HEK293T (cell line): ENCODE results near the gene TRIM37.
"Not testable (repeated sequence)": the region's sequence is repeated elsewhere in the genome, so short reads cannot be mapped to it uniquely, and the experiment has no call there.

ENCODE experiments used
- ARNT ChIP-seq: fragments of 450-650 bp; IDR thresholded peaks from 2 replicates; pipeline ENCODE4 v1.6.1; 2017; ENCODE audit warnings: mild to moderate bottlenecking
- FOXM1 ChIP-seq: fragments of 450-650 bp; IDR thresholded peaks from 2 replicates; pipeline ENCODE4 v1.6.1; 2017; ENCODE audit warnings: mild to moderate bottlenecking, borderline replicate concordance
- SP1 ChIP-seq: fragments of 450-650 bp; IDR thresholded peaks from 2 replicates; pipeline ENCODE4 v1.6.1; 2017
- SUZ12 ChIP-seq: fragments of 450-650 bp; IDR thresholded peaks from 2 replicates; pipeline ENCODE4 v1.6.1; 2016; ENCODE audit warnings: mild to moderate bottlenecking

DNA sequence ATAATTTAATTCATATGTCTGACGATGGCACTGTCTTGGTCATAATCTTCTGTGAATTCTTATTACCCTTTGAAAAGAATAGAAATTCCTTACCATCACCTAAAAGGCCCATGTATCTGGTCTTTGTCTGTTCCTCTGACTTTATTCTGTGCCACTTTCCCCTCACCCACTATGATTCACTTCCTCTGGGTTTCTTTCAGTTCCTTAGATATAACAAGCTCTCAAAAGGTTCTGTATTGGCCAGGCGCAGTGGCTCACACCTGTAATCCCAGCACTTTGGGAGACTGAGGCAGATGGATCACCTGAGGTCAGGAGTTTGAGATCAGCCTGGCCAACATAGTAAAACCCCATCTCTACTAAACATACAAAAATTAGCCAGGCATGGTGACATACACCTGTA is 152.3 kb downstream of the TRIM37 start:
- not testable (repeated sequence) for TF ChIP-seq SUZ12, ARNT, SP1, FOXM1
